Pancreas (tissue), 10 donors: ENCODE measurements around the gene NDFIP1. TPM values are rescaled to one million over a fixed set of nuclear protein-coding genes. Genes with fewer than 3 reads are reported as not detected.

Source experiments
- ATAC-seq, 4 donors: fragments of 200-7000 bp; cut with Tn5 transposase; one replicate each; pipeline versions ENCODE4 v1.8.0 to v1.9.1; 2020; ENCODE audit warnings: mild to moderate bottlenecking in 4 of 4, moderate library complexity in 4 of 4
- DNase-seq, 6 donors: peaks; one replicate each; pipeline ENCODE4 v3.0.0-alpha.2; 2020
- FAIRE-seq: peaks from 2 replicates; lab custom pipeline; 2012; peaks lifted over from hg19 to GRCh38; lab: Jason Lieb, UNC
- H3K27ac ChIP-seq, 4 donors: fragments of 200-600 bp; sonication (generic); 1 replicate in 3 of 4; 2 replicates in 1 of 4; pipeline versions ENCODE4 v1.5.0 to v1.8.0; 2020
- H3K27me3 ChIP-seq, 4 donors: fragments of 200-600 bp; one replicate each; pipeline ENCODE4 v1.8.0; 2021
- H3K36me3 ChIP-seq, 3 donors: fragments of 200-600 bp; sonication (generic) in 1 of 3; one replicate each; pipeline versions ENCODE4 v1.5.0 to v1.8.0; 2020 to 2021
- H3K4me1 ChIP-seq, 3 donors: fragments of 200-600 bp; one replicate each; pipeline ENCODE4 v1.8.0; 2021
- H3K4me3 ChIP-seq, 4 donors: fragments of 200-600 bp; sonication (generic) in 2 of 4; one replicate each; pipeline versions ENCODE4 v1.5.0 to v1.8.0; 2020 to 2021
- H3K9me3 ChIP-seq, 4 donors: fragments of 200-600 bp; one replicate each; pipeline ENCODE4 v1.8.0; 2021
- CTCF ChIP-seq, 4 donors: fragments of 200-600 bp; sonication (generic) in 3 of 4; IDR thresholded peaks; one replicate each; pipeline versions ENCODE4 v1.5.0 to v1.8.0; 2021; ENCODE audit warnings: antibody characterized with exemption in 4 of 4
- WGBS, 2 donors: extraction: QIAGEN DNeasy Blood & Tissue Kit; methylation state at CpG; one replicate each; pipeline ENCODE4 v1.1.7; 2013; 5-methylcytosine and 5-hydroxymethylcytosine counted together
- intact Hi-C, 3 donors: fragments of 100-400 bp; cut with DNase I; formaldehyde crosslinking; loops; one replicate each; pipeline versions ENCODE4 v1.11.1 to v1.14.2; 2022
- polyA plus RNA-seq, 2 donors: library from polyadenylated mRNA; stranded (reverse); fragments of 200-250 nt; gene quantifications; one replicate each; pipeline ENCODE4 v1.2.3, GENCODE V29; 2013
- total RNA-seq, 6 donors: library from RNA; stranded (reverse); fragmentation: NEBNext Ultra II Directional in 4 of 6; extraction: Animal tissue kit (Norgen Biotek cat#: 25700) in 4 of 6; gene quantifications; one replicate each; pipeline versions ENCODE4 v1.2.1 to v1.2.4, GENCODE V29; 2021 to 2023
- donor health status: healthy with polysubstance abuse.
- donor health status: DM: no; HTN: no; CAD: no; lungs with moderate emphysema.
- donor health status: DM: no; HTN: no; CAD: no.
- donor health status: control.
- donor health status: control.
- donor health status: Bipolar disorder and iron deficiency.
- donor health status: DM: yes; HTN: yes; CAD: no.
- donor health status: DM: no; HTN: no; CAD: no.
- donor health status: DM: no; HTN: no; CAD: no.
- donor health status: DM: yes; HTN: yes; CAD: no.

NDFIP1 gene
- total and polyA plus RNA-seq, 8 donors, result 15.7 to 50.1 (median 33.7) TPM

- Histone ChIP-seq H3K36me3 (no peaks in the 10 kb centered on the region), H3K27ac (no peak overlapping the region), H3K27me3 (no peaks in the 10 kb centered on the region), H3K4me1 (no peaks in the 10 kb centered on the region), H3K4me3 (no peak overlapping the region), H3K9me3 (no peaks in the 10 kb centered on the region)
- no peak for TF ChIP-seq CTCF (IDR thresholded peaks at IDR 0.05)
- intact Hi-C loops, result no loop called here
- no peak for DNase-seq
- no peak for FAIRE-seq
- no peak for ATAC-seq
- WGBS, 2 donors, result 79 to 82% methylated on average over 6 of the region's 6 CpGs
Observed at GRCh38 chr5:142181096-142181495, 72.5 kb downstream of the NDFIP1 start.

DNA sequence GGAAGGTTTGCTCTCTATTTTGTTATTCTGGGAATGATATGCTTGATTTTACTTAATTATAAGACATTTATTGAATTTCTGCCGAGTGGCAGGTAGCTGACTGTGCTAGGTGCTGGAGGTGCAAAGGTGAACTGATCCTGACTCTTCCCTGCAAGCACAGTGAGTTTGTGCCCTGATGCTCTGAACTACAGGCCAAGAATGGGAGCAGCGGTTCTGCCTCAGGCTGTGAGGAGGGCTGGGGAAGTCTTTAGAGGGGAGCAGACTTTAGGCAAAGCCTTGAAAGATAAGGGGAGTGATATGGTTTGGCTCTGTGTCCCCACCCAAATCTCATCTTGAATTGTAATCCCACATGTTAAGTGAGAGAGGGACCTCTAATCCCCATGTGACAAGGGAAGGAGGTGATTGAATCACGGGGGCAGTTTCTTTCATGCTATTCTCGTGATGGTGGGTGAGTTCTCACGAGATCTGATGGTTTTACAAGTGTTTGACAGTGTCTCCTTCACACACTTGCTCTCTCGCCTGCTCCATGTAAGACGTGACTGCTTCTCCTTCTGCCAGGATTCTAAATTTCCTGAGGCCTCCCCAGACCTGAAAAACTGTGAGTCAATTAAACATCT lies 73.1 kb downstream of the NDFIP1 start:
- Histone ChIP-seq H3K4me3 (no peak overlapping the region), H3K9me3 (no peaks in the 10 kb centered on the region), H3K36me3 (no peaks in the 10 kb centered on the region), H3K27ac (no peak overlapping the region), H3K4me1 (no peaks in the 10 kb centered on the region), H3K27me3 (no peaks in the 10 kb centered on the region)
- DNase-seq, result no peak
- FAIRE-seq, result no peak
- TF ChIP-seq CTCF (IDR thresholded peaks at IDR 0.05), result no peak
- WGBS, 2 donors, result 72 to 73% methylated on average over 7 of the region's 7 CpGs
- no peak for ATAC-seq
- intact Hi-C loops, result no loop called here

- WGBS, 2 donors, result 79 to 82% methylated on average over 5 of the region's 5 CpGs
- DNase-seq (no peak), FAIRE-seq (no peak), ATAC-seq (no peak)
- Histone ChIP-seq H3K27ac (no peak overlapping the region), H3K9me3 (no peaks in the 10 kb centered on the region), H3K4me1 (no peaks in the 10 kb centered on the region), H3K36me3 (no peaks in the 10 kb centered on the region), H3K27me3 (no peaks in the 10 kb centered on the region), H3K4me3 (no peak overlapping the region)
- intact Hi-C loops, result no loop called here
- TF ChIP-seq CTCF (IDR thresholded peaks at IDR 0.05), result no peak
Observed at GRCh38 chr5:142182840-142183239, 74.3 kb downstream of the NDFIP1 start.

DNA sequence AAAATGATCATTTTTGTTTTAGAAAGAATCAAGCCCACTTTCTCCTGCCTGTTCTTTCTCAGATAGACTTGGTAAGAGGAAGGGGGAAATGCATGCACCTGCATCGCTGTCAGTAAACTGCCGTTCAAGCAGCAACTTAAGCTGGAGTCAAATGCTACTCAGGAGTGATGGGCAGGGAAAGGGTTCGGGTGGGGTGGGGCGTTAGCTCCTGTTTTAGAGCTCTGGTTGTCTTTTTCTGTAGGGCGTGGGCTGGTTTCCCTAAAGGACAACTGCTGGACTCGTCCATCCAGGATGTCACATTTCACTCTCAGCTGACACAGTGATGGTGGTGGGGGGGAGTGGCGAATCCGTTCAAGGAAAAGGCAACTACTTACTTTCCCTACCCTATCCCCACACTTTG lies 75.0 kb downstream of the NDFIP1 start:
- no peak overlapping the region for H3K27ac ChIP-seq
- DNase-seq (no peak), ATAC-seq (no peak), FAIRE-seq (no peak)
- no peaks in the 10 kb centered on the region for H3K9me3 ChIP-seq
- H3K36me3 ChIP-seq, result no peaks in the 10 kb centered on the region
- no peak for TF ChIP-seq CTCF (IDR thresholded peaks at IDR 0.05)
- H3K27me3 ChIP-seq, result no peaks in the 10 kb centered on the region
- H3K4me3 ChIP-seq, result no peak overlapping the region
- H3K4me1 ChIP-seq, result no peaks in the 10 kb centered on the region
- intact Hi-C loops, result no loop called here
- 77 to 84% methylated on average over 8 of the region's 8 CpGs for WGBS, 2 donors

DNA sequence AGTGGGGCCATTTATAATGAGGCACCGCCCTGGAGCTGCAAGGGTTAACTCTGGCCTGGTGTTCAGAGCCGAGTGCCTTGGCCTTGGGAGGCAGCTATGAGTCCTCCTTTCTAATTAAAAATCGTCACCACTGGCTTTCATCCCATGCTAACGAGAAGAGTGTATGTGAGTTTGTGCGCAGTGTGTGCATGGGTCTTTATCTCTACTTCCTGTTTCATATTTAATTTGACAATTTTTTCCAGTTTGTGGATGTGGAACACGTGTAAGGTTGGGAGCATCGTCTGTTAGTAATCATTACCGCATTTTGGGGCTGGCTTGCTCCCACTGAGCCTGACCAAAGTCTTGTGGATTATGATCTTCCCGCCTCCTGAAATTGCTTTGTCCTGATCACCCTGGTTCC lies 76.4 kb downstream of the NDFIP1 start:
- no peaks in the 10 kb centered on the region for H3K9me3 ChIP-seq
- intact Hi-C loops, result no loop called here
- no peaks in the 10 kb centered on the region for H3K27me3 ChIP-seq
- H3K4me1 ChIP-seq, result no peaks in the 10 kb centered on the region
- TF ChIP-seq CTCF (IDR thresholded peaks at IDR 0.05), result no peak
- no peaks in the 10 kb centered on the region for H3K36me3 ChIP-seq
- FAIRE-seq (no peak), DNase-seq (no peak), ATAC-seq (peak in 1 of 4 donors; percentile 24)
- 39 to 47% methylated on average over 9 of the region's 9 CpGs for WGBS, 2 donors
- no peak overlapping the region for H3K27ac ChIP-seq
- H3K4me3 ChIP-seq, result no peak overlapping the region
